Measurements from ENCODE around the gene AKT1.
"Not testable (repeated sequence)": the region's sequence is repeated elsewhere in the genome, so short reads cannot be mapped to it uniquely, and the experiment has no call there.

AKT1 gene

GRCh38 chr14:104751539-104752422 is 43.8 kb downstream of the AKT1 start:
- no peak for DNase-seq

GRCh38 chr14:104750753-104751057 is 44.8 kb downstream of the AKT1 start:
- not testable (repeated sequence) for DNase-seq

- DNase-seq = no peak
Observed at GRCh38 chr14:104750056-104750752, 45.3 kb downstream of the AKT1 start.

GRCh38 chr14:104749111-104749649 is 46.4 kb downstream of the AKT1 start:
- no peak for DNase-seq

- no peak for DNase-seq
Observed at GRCh38 chr14:104747876-104748275, 47.7 kb downstream of the AKT1 start.

GRCh38 chr14:104746934-104747481 is 48.5 kb downstream of the AKT1 start:
- no peak for DNase-seq

GRCh38 chr14:104746071-104746545 is 49.4 kb downstream of the AKT1 start:
- peak; percentile 19 for DNase-seq

- no peak for DNase-seq
Observed at GRCh38 chr14:104745431-104745830, 50.1 kb downstream of the AKT1 start.

- no peak for DNase-seq
Observed at GRCh38 chr14:104744484-104744883, 51.1 kb downstream of the AKT1 start.

GRCh38 chr14:104743461-104744380 is 51.8 kb downstream of the AKT1 start:
- no peak for DNase-seq

- DNase-seq = no peak
Observed at GRCh38 chr14:104742586-104743455, 52.7 kb downstream of the AKT1 start.

- DNase-seq = no peak
Observed at GRCh38 chr14:104741803-104742251, 53.7 kb downstream of the AKT1 start.

- DNase-seq = no peak
Observed at GRCh38 chr14:104741108-104741802, 54.3 kb downstream of the AKT1 start.

- no peak for DNase-seq
Observed at GRCh38 chr14:104739546-104740516, 55.7 kb downstream of the AKT1 start.

- no peak for DNase-seq
Observed at GRCh38 chr14:104739026-104739425, 56.5 kb downstream of the AKT1 start.

- DNase-seq = no peak
Observed at GRCh38 chr14:104738375-104739019, 57.1 kb downstream of the AKT1 start.

GRCh38 chr14:104735830-104736642 is 59.5 kb downstream of the AKT1 start:
- no peak for DNase-seq
